ENCODE results near the gene MAPK1IP1L.

MAPK1IP1L gene

DNA sequence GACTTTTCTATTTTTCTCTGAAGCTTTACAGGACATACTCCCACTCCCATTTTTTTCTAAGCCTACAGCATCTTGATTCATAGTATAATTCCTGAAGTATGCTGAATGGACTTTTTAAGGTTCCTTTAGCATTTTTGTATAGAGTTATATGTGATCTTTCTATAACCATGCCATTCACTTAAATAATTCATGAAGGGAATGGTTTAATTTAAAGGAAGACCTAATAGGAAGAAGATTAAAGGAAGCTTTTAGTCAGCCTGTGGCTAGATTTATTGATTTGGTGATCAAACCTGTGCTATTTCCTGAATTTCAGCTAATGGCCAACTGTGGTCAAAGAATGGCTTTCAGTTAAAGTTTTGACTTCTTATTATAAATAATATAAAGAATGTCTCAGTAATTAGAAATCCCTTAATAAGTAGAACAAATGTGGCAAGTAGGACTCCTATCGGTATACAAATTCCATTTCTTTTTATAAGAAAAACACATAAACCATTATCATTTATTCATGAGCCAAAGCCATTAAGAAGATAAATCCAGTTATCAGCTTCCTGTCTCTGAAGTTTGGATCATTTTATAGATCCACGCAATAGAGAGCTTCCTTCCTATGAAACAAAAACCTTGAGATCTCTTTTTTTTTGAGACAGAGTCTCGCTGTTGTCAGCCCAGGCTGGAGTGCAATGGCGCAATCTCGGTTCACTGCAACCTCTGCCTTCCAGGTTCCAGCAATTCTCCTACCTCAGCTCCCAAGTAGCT is 4.0 kb upstream of the MAPK1IP1L start:
- H3K27ac ChIP-seq = no peak overlapping the region
- no peak for TF ChIP-seq ZFX (IDR thresholded peaks at IDR 0.05; ENCODE audit: borderline replicate concordance)
- TF ChIP-seq, protein P1, sequence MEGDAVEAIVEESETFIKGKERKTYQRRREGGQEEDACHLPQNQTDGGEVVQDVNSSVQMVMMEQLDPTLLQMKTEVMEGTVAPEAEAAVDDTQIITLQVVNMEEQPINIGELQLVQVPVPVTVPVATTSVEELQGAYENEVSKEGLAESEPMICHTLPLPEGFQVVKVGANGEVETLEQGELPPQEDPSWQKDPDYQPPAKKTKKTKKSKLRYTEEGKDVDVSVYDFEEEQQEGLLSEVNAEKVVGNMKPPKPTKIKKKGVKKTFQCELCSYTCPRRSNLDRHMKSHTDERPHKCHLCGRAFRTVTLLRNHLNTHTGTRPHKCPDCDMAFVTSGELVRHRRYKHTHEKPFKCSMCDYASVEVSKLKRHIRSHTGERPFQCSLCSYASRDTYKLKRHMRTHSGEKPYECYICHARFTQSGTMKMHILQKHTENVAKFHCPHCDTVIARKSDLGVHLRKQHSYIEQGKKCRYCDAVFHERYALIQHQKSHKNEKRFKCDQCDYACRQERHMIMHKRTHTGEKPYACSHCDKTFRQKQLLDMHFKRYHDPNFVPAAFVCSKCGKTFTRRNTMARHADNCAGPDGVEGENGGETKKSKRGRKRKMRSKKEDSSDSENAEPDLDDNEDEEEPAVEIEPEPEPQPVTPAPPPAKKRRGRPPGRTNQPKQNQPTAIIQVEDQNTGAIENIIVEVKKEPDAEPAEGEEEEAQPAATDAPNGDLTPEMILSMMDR (IDR thresholded peaks at IDR 0.05) = no peak

DNA sequence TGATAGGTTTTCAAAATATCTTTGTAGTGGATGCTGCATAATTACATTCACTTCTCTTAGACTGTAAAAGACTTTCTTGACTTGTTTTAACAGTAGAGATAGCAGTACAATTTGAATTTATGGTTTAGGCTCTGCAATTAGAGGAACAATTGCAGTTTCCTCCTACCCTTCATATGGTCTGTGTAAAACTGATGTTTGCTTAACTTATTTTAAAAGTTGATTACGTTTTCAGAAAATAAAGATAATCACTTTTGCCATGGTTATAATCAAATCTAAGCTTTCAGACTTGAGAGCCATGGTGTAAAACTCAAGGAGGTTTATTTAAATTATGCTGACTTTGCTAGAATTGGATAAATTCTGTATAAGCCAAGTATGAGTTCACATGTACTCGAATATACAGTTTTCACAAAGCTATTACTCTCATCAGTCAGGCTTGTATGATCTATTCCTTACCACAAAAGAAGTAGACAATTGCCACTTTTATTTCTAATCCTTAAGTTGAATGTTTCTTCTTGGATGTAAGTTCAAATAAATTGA is 2.5 kb upstream of the MAPK1IP1L start:
- TF ChIP-seq, protein P1 (IDR thresholded peaks at IDR 0.05) = no peak
- no peak for TF ChIP-seq ZFX (IDR thresholded peaks at IDR 0.05; ENCODE audit: borderline replicate concordance)

GRCh38 chr14:55051165-55051422 is 353 bp upstream of the MAPK1IP1L start:
- TF ChIP-seq ZFX (IDR thresholded peaks at IDR 0.05; ENCODE audit: borderline replicate concordance) = no peak
- TF ChIP-seq, protein P1 (IDR thresholded peaks at IDR 0.05) = no peak
- peak overlapping the region; percentile 95 for H3K27ac ChIP-seq

More for the DNA sequence above, 2.5 kb upstream of the MAPK1IP1L start:
- peak overlapping the region; percentile 95; the same call in 1 of the 2 replicates for H3K27ac ChIP-seq

DNA sequence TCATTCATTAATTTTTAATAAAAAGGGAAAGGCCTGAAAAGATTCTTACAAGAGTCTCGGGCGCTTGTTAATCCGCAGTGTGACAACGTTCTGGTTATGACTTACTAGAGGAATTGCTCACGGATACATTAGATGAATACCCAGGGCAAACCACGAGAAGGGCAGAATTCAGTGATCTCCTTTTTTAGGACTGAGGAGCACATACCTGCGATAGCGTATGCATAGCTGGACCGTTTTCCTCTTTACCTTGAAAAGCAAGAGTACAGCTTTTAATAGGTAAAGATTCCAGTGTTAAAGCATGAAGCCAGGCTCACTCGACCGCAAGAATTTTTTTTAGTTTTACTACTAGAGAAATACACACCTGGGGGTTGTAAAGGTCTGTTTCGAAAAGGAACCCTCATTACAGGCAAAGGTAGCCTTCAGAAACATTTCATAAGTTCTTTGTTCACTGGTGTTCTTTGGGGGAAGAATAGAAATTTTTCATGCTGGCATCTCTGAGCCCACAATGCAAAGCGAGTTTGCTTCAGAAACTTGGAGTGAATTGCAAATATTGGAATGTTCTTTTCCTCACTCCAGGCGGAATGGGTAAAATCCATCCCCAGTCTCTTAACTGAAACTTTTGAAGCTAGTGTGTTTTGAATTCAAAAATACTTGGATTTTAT is 953 bp downstream of the MAPK1IP1L start:
- peak overlapping the region; percentile 95 for H3K27ac ChIP-seq
- TF ChIP-seq ZFX (IDR thresholded peaks at IDR 0.05; ENCODE audit: borderline replicate concordance) = no peak
- TF ChIP-seq, protein P1 (IDR thresholded peaks at IDR 0.05) = no peak

GRCh38 chr14:55053018-55053417 is 1.6 kb downstream of the MAPK1IP1L start:
- peak overlapping the region; percentile 95 for H3K27ac ChIP-seq
- TF ChIP-seq, protein P1 (IDR thresholded peaks at IDR 0.05) = no peak
- TF ChIP-seq ZFX (IDR thresholded peaks at IDR 0.05; ENCODE audit: borderline replicate concordance) = no peak

DNA sequence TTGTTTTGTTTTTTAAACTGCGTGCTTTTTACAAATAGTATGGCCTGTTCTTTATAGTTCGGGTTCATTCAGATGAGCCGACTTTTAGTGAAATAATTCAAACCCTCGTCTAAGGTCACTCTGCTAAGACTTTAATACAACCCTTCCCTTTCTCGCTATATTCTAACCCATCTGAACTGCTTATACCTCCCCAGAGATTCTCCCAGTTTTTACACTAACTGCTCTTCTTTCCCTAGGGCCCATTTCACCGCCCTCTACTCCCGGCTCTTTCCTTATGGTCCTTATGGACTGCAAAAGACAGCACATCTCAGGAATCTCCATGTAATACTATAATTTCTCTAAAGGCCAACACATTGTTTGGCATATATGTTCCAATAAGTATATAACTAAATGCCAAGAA is 2.1 kb downstream of the MAPK1IP1L start:
- no peak for TF ChIP-seq ZFX (IDR thresholded peaks at IDR 0.05; ENCODE audit: borderline replicate concordance)
- TF ChIP-seq, protein P1 (IDR thresholded peaks at IDR 0.05) = no peak
- peak overlapping the region; percentile 95 for H3K27ac ChIP-seq

GRCh38 chr14:55054098-55054497 is 2.7 kb downstream of the MAPK1IP1L start:
- TF ChIP-seq, protein P1 (IDR thresholded peaks at IDR 0.05) = no peak
- TF ChIP-seq ZFX (IDR thresholded peaks at IDR 0.05; ENCODE audit: borderline replicate concordance) = no peak
- no peak overlapping the region for H3K27ac ChIP-seq
